Neutrophil (primary cell): ENCODE results near the gene ELMO1.

Source experiments
- H3K27ac ChIP-seq: fragments of 200-600 bp; sonication (generic); 2 replicates; pipeline ENCODE4 v1.5.1; 2016; ENCODE audit warnings: mild to moderate bottlenecking, moderate library complexity
- H3K27me3 ChIP-seq: fragments of 200-600 bp; sonication (generic); 2 replicates; pipeline ENCODE4 v1.6.0; 2016; ENCODE audit warnings: mild to moderate bottlenecking
- H3K36me3 ChIP-seq: fragments of 200-600 bp; sonication (generic); 2 replicates; pipeline ENCODE4 v1.5.1; 2017
- H3K4me1 ChIP-seq, 2 experiments: fragments of 200-600 bp in 1 of 2; sonication (generic) in 1 of 2; 1 replicate in 1 of 2; 2 replicates in 1 of 2; pipeline versions ENCODE4 v1.5.1 to v1.6.1; 2013 to 2016; ENCODE audit warnings: low read depth in 1 of 2, low read length in 1 of 2, mild to moderate bottlenecking in 1 of 2, moderate library complexity in 1 of 2; ENCODE audit not compliant: control insufficient read depth in 1 of 2, insufficient read depth in 1 of 2
- H3K4me3 ChIP-seq, 2 experiments: fragments of 200-600 bp in 1 of 2; sonication (generic) in 1 of 2; 1 replicate in 1 of 2; 2 replicates in 1 of 2; pipeline ENCODE4 v1.5.1; 2013 to 2016; ENCODE audit warnings: low read depth in 1 of 2, low read length in 1 of 2, mild to moderate bottlenecking in 1 of 2, moderate library complexity in 1 of 2
- H3K9me3 ChIP-seq: fragments of 200-600 bp; sonication (generic); 2 replicates; pipeline ENCODE4 v1.5.1; 2016
- TF ChIP-seq, protein P1 (sequence below): fragments of 200-600 bp; sonication (generic); IDR thresholded peaks from 2 replicates; pipeline ENCODE4 v1.5.1; 2016; ENCODE audit warnings: antibody characterized with exemption

The ELMO1 gene

DNA sequence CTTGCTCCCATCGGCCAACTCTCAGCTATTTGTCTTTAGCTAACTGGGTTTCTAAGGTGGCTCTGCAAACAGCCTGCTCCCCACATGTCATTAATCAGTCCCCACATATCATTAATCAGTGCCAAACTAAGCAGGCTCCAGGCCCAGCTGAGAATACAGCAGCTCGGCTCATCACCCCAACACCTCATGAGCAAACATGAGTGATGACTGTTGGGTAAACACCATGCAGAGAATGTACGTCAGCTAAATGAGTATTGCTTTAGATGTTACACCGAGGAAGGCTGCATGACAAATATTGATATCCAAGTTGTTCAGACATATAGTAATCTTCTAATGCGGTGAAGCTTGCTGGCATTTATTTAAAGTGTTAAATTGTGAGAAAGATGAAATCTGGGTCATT is 536.9 kb downstream of the ELMO1 start:
- H3K36me3 ChIP-seq, result no peaks in the 10 kb centered on the region
- no peak overlapping the region for H3K4me3 ChIP-seq
- no peaks in the 10 kb centered on the region for H3K9me3 ChIP-seq
- no peaks in the 10 kb centered on the region for H3K4me1 ChIP-seq
- TF ChIP-seq, protein P1, sequence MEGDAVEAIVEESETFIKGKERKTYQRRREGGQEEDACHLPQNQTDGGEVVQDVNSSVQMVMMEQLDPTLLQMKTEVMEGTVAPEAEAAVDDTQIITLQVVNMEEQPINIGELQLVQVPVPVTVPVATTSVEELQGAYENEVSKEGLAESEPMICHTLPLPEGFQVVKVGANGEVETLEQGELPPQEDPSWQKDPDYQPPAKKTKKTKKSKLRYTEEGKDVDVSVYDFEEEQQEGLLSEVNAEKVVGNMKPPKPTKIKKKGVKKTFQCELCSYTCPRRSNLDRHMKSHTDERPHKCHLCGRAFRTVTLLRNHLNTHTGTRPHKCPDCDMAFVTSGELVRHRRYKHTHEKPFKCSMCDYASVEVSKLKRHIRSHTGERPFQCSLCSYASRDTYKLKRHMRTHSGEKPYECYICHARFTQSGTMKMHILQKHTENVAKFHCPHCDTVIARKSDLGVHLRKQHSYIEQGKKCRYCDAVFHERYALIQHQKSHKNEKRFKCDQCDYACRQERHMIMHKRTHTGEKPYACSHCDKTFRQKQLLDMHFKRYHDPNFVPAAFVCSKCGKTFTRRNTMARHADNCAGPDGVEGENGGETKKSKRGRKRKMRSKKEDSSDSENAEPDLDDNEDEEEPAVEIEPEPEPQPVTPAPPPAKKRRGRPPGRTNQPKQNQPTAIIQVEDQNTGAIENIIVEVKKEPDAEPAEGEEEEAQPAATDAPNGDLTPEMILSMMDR, result no peak
- H3K27me3 ChIP-seq, result no peaks in the 10 kb centered on the region
- no peak overlapping the region for H3K27ac ChIP-seq

DNA sequence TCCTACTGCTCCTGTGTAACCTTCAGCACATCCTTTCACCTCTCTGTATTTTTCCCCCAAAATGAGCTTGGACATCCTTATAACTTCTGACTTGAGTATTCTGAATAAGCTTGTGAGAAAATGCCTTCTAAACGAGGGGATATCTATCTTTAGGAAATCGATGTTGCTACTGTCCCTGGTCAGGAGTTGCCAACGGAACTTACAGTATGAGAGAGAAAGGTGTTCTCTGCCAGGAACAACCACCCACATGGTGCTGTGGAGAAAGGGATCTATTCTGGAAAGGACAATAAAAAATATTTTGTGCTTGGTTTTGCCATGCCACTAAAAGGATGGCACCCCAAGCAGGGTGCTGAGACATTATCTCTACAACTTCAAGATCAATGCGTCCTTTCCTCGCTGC is 537.8 kb downstream of the ELMO1 start:
- Histone ChIP-seq H3K4me1 (no peaks in the 10 kb centered on the region), H3K4me3 (no peak overlapping the region), H3K9me3 (no peaks in the 10 kb centered on the region), H3K36me3 (no peaks in the 10 kb centered on the region), H3K27ac (no peak overlapping the region), H3K27me3 (no peaks in the 10 kb centered on the region)
- TF ChIP-seq, protein P1, result no peak

DNA sequence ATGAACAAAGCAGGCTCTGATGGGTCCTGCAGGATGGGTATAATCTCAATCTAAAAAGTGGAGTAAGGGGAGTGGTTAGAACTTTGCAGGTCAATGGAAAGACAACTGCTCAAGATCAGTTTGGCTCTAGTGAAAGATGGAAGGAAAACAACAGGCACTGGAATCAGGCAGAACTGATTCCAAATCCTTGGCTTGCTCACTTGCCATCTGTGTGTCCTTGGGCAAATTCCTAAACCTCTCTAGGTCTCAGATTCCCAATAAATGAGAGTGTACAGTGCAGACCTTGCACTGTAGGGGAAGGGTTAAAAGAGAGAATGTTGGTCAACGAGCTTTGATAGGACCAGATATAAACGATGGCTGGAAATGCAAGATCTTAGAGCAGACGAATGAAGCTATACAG is 538.3 kb downstream of the ELMO1 start:
- Histone ChIP-seq H3K4me1 (no peaks in the 10 kb centered on the region), H3K9me3 (no peaks in the 10 kb centered on the region), H3K36me3 (no peaks in the 10 kb centered on the region), H3K4me3 (no peak overlapping the region), H3K27ac (no peak overlapping the region), H3K27me3 (no peaks in the 10 kb centered on the region)
- TF ChIP-seq, protein P1, result no peak

DNA sequence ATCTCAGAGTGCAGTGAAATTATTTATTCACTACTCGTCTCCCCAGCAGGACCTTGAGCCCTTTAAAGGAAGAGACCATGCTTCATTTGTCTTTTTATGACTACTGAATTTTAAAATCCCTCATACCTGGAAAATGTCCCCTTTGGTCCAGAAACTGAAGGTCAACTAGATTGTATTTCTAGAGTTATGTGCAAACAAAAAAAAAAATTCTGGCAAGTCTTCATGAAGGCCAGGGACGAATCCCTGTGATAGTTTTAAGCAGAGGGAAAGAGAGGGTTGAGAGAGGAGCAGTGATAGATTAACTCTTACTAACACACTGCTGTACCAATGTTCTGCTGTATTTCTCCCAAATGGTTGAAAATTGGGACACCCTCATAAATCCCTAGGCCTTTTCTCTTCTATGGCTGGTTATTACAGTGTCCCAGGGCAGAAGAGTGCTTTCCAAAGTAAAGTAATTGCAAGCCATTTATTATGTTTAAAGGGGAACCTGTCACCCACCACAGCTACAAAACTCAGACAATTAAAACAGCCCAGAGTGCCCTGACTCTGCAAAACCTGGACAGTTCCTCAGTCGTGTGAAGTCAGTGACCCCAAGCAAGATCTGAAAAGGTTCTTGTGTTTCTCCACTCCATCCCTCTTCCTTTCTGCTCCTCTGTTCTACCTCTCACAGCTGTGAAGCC is 541.6 kb downstream of the ELMO1 start:
- Histone ChIP-seq H3K9me3 (no peaks in the 10 kb centered on the region), H3K4me3 (no peak overlapping the region), H3K27me3 (no peaks in the 10 kb centered on the region), H3K36me3 (peaks cover 16% of the 10 kb centered on the region), H3K27ac (no peak overlapping the region), H3K4me1 (no peaks in the 10 kb centered on the region)
- TF ChIP-seq, protein P1, result no peak

DNA sequence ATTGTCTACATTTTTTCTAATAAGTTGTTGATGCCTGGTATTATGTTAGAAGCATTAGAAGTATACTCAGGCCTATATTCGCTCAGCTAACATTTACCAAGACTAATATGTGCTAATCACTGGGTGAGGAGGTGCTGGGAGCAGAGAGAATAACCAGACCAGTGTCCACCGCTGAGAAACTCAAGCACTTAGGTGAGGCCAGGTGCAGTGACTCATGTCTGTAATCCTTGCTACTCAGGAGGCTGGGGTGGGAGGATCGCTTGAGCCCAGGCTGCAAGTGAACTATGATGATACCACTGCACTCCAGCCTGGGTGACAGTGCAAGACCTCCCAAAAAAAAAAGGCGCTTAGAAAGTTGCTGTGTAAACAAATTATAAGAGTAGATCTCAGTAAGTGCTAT is 542.2 kb downstream of the ELMO1 start:
- H3K4me1 ChIP-seq, result no peaks in the 10 kb centered on the region
- H3K9me3 ChIP-seq, result no peaks in the 10 kb centered on the region
- TF ChIP-seq, protein P1, result no peak
- H3K36me3 ChIP-seq, result peaks cover 16% of the 10 kb centered on the region
- no peak overlapping the region for H3K27ac ChIP-seq
- H3K4me3 ChIP-seq, result no peak overlapping the region
- H3K27me3 ChIP-seq, result no peaks in the 10 kb centered on the region

DNA sequence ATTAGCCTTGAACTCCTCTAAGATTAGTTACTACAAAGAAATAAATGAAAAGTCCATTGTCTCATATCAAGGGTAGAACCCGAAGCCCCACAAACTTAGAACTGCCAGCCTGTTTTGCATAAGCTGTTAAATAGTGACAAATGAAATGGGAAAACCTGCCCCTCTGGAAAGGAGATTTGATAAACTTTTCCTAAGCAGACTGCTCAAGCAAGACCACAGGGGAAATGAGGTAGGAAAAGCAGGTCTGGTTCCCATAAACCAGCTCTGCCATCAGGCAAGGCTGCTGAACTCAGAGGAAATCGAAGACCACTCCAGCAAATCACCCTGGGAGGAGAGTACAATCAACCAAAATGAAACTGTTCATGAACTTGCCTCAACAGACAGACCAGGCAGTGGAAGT is 542.8 kb downstream of the ELMO1 start:
- Histone ChIP-seq H3K27me3 (no peaks in the 10 kb centered on the region), H3K36me3 (peaks cover 16% of the 10 kb centered on the region), H3K4me3 (no peak overlapping the region), H3K27ac (no peak overlapping the region), H3K9me3 (no peaks in the 10 kb centered on the region), H3K4me1 (no peaks in the 10 kb centered on the region)
- TF ChIP-seq, protein P1, result no peak
